SJCRH30 (cell line): Measurements from ENCODE around the gene ITGB3BP. TPM values are rescaled to one million over a fixed set of nuclear protein-coding genes. Genes with fewer than 3 reads are reported as not detected.

Source experiments
- DNase-seq, 2 experiments: peaks; one replicate each; pipeline ENCODE4 v3.0.0-alpha.2; 2015 to 2020
- H3K27ac ChIP-seq: fragments of 250-450 bp; sonication (Bioruptor Pico); 2 replicates; pipeline ENCODE4 v1.5.1; 2020; ENCODE audit warnings: mild to moderate bottlenecking, moderate library complexity
- H3K27me3 ChIP-seq: fragments of 250-450 bp; sonication (Bioruptor Pico); 2 replicates; pipeline ENCODE4 v1.5.1; 2020; ENCODE audit warnings: mild to moderate bottlenecking, moderate library complexity
- H3K36me3 ChIP-seq: fragments of 250-450 bp; sonication (Bioruptor Pico); 2 replicates; pipeline ENCODE4 v1.5.1; 2020; ENCODE audit warnings: mild to moderate bottlenecking, moderate library complexity
- H3K4me1 ChIP-seq: fragments of 250-450 bp; sonication (Bioruptor Pico); 2 replicates; pipeline ENCODE4 v1.5.1; 2020; ENCODE audit warnings: mild to moderate bottlenecking, moderate library complexity
- H3K4me3 ChIP-seq: fragments of 250-450 bp; sonication (Bioruptor Pico); 2 replicates; pipeline ENCODE4 v1.5.1; 2020; ENCODE audit warnings: mild to moderate bottlenecking, moderate library complexity
- H3K9me3 ChIP-seq: fragments of 250-450 bp; sonication (Bioruptor Pico); replicated peaks from 2 replicates; pipeline ENCODE4 v1.5.1; 2020; ENCODE audit warnings: mild to moderate bottlenecking, moderate library complexity
- total RNA-seq: library from RNA; depleted of rRNA; stranded (reverse); fragments of >200 nt; shearing (Covaris generic); gene quantifications from 2 replicates; pipeline ENCODE4 v1.2.3, GENCODE V29; 2014

ITGB3BP gene
- total RNA-seq, 1 experiment from 2014 or later, result 149 TPM

DNA sequence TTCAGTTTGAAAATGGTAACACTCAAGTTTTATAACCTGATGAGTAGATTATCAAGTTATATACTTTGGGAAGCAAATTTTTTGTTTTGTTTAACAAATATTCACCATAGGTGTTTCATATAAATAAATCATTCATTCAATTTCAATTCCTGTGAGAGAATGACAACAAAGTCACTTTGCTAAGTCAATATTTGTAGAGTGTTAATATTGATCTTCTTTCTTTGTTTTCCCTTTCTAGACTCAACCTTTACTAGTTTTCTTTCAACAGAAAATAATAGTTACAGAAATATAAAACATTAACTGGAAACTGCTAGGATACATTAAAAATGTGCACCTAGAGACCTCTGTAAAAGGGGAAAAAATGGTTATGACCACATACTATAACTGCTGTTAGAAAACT lies 11.4 kb upstream of the ITGB3BP start:
- no peaks in the 10 kb centered on the region for H3K27me3 ChIP-seq
- H3K4me3 ChIP-seq, result no peak overlapping the region
- peaks cover 16% of the 10 kb centered on the region for H3K36me3 ChIP-seq
- H3K9me3 ChIP-seq, result no peaks in the 10 kb centered on the region
- H3K27ac ChIP-seq, result no peak overlapping the region
- H3K4me1 ChIP-seq, result no peaks in the 10 kb centered on the region
- no peak for DNase-seq

DNA sequence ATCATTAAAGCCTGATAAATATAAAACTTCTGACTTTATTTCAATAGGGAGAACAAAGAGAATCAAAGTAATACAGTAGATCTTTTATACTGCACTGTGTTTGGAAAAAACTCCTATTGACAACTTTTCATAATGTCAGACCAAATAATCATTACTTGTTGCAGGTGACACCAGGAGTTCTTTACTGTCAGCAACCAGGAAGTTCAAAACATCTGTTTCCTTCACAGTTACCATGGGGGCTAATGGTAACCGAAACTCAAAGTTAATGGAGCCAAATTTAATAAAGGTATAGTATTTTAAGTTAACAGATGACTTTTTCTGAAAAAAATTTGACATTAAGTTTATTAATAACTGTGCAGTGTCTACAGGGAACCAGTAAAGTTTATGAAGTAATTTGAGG lies 10.9 kb upstream of the ITGB3BP start:
- no peaks in the 10 kb centered on the region for H3K27me3 ChIP-seq
- peaks cover 16% of the 10 kb centered on the region for H3K36me3 ChIP-seq
- H3K4me1 ChIP-seq, result no peaks in the 10 kb centered on the region
- DNase-seq, result no peak
- H3K4me3 ChIP-seq, result no peak overlapping the region
- H3K9me3 ChIP-seq, result no peaks in the 10 kb centered on the region
- H3K27ac ChIP-seq, result no peak overlapping the region

DNA sequence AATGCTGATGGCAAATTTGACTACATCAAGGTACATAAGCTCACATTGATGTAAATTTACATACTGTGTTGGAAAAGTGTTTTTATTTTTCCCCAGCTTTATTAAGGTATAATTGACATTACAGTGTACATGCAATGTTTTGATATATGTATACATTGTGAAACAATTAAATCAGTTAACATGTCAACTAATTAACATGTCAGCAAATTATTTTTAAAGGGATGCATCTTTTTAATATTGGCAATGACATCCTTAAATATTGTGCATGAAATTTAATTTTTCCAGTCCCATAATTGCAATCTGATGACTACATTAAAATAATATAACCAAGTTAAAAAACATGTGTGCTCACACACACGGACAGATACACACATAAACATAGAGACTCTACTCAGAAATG lies 9.7 kb upstream of the ITGB3BP start:
- Histone ChIP-seq H3K9me3 (no peaks in the 10 kb centered on the region), H3K4me3 (no peak overlapping the region), H3K36me3 (peaks cover 16% of the 10 kb centered on the region), H3K27ac (no peak overlapping the region), H3K4me1 (no peaks in the 10 kb centered on the region), H3K27me3 (no peaks in the 10 kb centered on the region)
- no peak for DNase-seq

DNA sequence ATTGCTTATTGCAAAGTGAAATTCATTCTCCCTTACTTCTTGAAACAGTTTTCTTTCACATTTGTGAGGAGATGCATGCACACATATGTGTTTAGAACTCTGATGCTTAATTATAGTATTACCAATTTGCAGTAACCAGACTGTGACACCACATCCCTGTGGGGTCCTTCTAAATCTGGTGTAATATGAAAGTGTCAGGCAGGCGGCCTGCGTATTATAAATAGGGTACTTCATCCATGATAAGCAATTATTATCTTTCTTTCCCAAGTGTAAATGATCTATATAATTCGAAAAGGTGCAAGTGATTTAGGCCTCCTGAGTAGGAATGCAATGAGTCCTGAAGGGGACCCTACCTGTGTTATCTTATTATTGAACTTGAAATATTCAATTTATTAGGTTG lies 1.2 kb upstream of the ITGB3BP start:
- Histone ChIP-seq H3K36me3 (peaks cover 8% of the 10 kb centered on the region; the same call in 1 of the 2 replicates), H3K4me3 (peak overlapping the region; percentile 84), H3K27ac (peak overlapping the region; percentile 67; the same call in 1 of the 2 replicates), H3K27me3 (no peaks in the 10 kb centered on the region), H3K4me1 (0 out of 2 replicates have a peak, but pooled peaks cover 6% of the 10 kb centered on the region), H3K9me3 (no peaks in the 10 kb centered on the region)
- DNase-seq, result peak in 1 of 2 experiments; percentile 10

DNA sequence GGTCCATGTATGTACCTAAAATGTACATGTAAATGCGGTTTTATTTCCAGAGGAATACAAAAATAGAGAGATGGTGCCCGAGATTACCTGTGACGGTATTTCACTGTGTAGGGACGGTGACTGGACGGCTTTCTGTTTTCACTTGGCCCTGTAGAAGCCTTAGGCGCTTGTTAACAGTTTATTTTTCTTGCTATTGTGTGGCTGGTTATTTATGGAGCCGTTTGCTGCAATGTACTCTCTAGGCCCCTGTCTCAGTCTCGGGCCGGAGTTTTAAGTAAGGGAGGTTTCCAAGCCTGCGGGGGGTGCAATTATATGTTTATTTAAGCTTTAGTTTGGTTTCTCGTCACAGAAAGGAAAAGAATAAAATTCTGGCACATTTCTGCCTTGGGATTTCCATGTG lies 713 bp upstream of the ITGB3BP start:
- Histone ChIP-seq H3K27ac (peak overlapping the region; percentile 67), H3K36me3 (peaks cover 8% of the 10 kb centered on the region; the same call in 1 of the 2 replicates), H3K27me3 (no peaks in the 10 kb centered on the region), H3K4me1 (0 out of 2 replicates have a peak, but pooled peaks cover 6% of the 10 kb centered on the region), H3K9me3 (no peaks in the 10 kb centered on the region), H3K4me3 (peak overlapping the region; percentile 84)
- peak in 1 of 2 experiments; percentile 38 for DNase-seq

DNA sequence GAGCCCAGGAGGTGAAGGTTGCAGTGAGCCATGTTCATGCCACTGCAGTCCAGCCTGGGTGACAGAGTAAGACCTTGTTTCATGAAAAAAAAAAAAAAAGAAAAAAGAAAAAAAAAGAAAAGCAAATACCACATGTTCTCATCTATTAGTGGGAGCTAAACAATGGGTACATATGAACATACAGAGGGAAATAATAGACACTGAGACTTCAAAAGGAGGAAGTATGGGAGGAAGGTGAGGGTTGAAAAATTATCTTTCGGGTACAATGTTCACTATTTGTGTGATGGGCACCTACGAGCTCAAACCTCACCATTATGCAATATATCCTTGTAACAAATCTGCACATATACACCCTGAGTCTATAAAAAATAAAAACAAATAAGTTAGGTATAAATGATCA lies 6.4 kb downstream of the ITGB3BP start:
- no peak overlapping the region for H3K4me3 ChIP-seq
- no peaks in the 10 kb centered on the region for H3K9me3 ChIP-seq
- no peaks in the 10 kb centered on the region for H3K27me3 ChIP-seq
- no peak for DNase-seq
- peaks cover 18% of the 10 kb centered on the region for H3K36me3 ChIP-seq
- no peak overlapping the region for H3K27ac ChIP-seq
- H3K4me1 ChIP-seq, result no peaks in the 10 kb centered on the region

DNA sequence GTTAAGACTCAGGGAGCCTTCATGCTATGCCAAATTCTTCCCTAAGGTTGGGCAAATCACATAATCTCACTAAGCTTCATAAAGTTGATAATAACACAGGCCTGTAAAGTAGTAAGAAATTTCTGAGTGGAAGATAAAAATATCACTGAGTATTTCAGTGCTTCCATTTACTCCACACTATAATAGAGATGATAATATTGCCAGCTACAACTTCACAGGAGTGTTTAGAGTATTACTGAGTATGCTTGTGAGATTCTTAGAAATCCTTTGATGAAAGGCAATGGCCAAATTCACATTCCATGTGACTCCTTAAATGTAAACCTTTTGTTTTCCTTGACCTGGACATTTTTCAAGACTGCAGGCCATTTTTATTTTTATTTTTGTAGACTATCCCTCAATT lies 10.4 kb downstream of the ITGB3BP start:
- Histone ChIP-seq H3K4me3 (no peak overlapping the region), H3K27ac (no peak overlapping the region), H3K4me1 (no peaks in the 10 kb centered on the region), H3K9me3 (no peaks in the 10 kb centered on the region), H3K27me3 (no peaks in the 10 kb centered on the region), H3K36me3 (peaks cover 35% of the 10 kb centered on the region)
- DNase-seq, result no peak

DNA sequence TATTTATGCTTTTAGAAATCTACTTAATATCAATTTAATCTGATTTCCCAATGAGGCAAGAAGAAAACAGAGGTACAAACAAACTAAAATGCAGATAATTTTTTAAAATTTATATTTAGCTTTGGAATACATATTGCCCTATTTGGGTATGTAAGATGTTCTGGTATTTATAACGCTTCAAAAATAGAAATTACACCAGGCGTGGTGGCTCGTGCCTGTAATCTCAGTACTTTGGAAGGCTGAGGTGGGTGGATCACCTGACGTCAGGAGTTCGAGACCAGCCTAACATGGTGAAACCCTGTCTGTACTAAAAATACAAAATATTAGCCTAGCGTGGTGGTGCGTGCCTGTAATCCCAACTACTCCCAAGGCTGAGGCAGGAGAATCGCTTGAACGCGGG lies 13.3 kb downstream of the ITGB3BP start:
- no peak for DNase-seq
- Histone ChIP-seq H3K4me1 (no peaks in the 10 kb centered on the region), H3K27ac (no peak overlapping the region)

DNA sequence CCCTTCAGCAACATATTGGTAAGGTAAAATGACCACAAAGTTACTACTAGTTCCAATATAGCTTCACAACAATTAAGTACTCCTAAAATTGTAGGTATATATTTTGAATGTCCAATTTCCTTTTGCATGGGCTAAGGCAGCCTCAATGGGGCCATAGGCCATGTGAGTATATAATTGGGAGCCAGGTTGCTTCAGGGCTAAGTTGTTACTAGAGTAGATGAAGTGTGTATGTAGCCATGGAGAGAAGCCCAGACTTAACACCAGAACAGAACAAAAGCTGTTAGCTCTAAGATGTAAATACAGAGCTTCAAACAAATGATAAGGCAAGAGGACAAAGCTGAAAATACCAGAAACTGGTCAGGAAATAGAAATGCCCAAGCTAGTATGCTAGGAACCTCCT lies 16.2 kb downstream of the ITGB3BP start:
- Histone ChIP-seq H3K4me3 (no peak overlapping the region), H3K9me3 (peaks cover 8% of the 10 kb centered on the region; the same call in 1 of the 2 replicates), H3K36me3 (peaks cover 46% of the 10 kb centered on the region), H3K27me3 (no peaks in the 10 kb centered on the region), H3K4me1 (no peaks in the 10 kb centered on the region), H3K27ac (no peak overlapping the region)
- no peak for DNase-seq

More for the DNA sequence above, 13.3 kb downstream of the ITGB3BP start:
- H3K36me3 ChIP-seq, result peaks cover 54% of the 10 kb centered on the region
- H3K9me3 ChIP-seq, result peaks cover 5% of the 10 kb centered on the region; the same call in 1 of the 2 replicates
- no peaks in the 10 kb centered on the region for H3K27me3 ChIP-seq
- no peak overlapping the region for H3K4me3 ChIP-seq

DNA sequence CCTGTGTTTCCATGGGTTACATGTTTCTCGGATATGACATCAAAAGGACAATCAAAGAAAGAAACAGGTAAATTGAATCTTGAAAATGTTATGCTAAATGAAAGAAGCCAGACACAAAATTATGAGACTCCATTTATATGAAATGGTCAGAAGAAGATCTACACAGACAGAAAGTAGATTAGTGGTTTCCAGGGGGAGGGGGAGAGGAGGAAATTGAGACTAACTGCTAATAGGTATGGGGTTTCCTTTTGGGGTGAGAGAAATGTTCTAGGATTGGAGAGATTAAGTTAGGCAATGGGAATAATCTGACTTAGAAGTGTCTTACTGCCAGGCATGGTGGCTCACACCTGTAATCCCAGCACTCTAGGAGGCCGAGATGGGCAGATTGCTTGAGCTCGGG lies 21.8 kb downstream of the ITGB3BP start:
- Histone ChIP-seq H3K4me3 (no peak overlapping the region), H3K4me1 (no peaks in the 10 kb centered on the region), H3K9me3 (peaks cover 8% of the 10 kb centered on the region; the same call in 1 of the 2 replicates), H3K27me3 (no peaks in the 10 kb centered on the region), H3K27ac (no peak overlapping the region), H3K36me3 (peaks cover 41% of the 10 kb centered on the region)
- no peak for DNase-seq

DNA sequence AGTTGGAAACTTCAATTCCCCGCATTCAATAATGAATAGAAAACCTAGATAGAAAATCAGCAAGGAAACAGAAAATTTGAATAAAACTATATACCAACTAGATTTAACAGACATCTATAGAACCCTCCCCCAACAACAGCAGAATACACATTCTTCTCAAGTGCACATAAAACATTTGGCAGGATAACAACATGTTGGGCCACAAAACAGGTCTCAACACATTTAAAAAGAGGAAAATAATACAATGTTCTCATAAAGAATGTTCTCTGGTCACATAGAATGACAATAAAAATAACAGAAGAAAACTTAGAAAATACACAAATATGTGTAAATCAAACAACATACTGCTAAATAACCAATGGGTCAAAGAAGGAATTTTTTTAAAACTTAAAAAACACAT lies 24.9 kb downstream of the ITGB3BP start:
- no peak for DNase-seq
- Histone ChIP-seq H3K4me3 (no peak overlapping the region), H3K4me1 (no peaks in the 10 kb centered on the region), H3K9me3 (0 out of 2 replicates have a peak, but pooled peaks cover 2% of the 10 kb centered on the region), H3K27ac (no peak overlapping the region), H3K27me3 (no peaks in the 10 kb centered on the region), H3K36me3 (peaks cover 33% of the 10 kb centered on the region)

DNA sequence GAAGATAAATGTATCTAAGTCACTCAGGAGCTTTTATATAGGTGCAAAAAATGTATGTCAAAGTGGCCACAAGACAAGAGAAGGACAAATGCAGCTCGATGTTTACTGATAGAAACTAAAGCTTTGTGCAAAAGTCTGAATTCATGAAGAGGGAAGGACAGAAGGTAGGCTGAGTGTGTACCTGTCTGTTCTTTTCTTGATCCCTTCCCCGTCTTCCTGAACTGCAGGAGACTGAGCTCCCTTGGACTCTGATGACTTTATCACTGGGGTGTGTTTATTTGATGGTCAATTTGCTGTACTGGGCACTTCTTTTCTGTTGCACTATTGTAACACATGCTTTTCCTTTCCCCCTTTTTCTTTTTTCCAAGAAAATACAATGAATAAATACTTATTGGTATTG lies 25.4 kb downstream of the ITGB3BP start:
- Histone ChIP-seq H3K27ac (no peak overlapping the region), H3K36me3 (peaks cover 33% of the 10 kb centered on the region), H3K4me1 (no peaks in the 10 kb centered on the region), H3K27me3 (no peaks in the 10 kb centered on the region), H3K9me3 (no peaks in the 10 kb centered on the region), H3K4me3 (no peak overlapping the region)
- no peak for DNase-seq

DNA sequence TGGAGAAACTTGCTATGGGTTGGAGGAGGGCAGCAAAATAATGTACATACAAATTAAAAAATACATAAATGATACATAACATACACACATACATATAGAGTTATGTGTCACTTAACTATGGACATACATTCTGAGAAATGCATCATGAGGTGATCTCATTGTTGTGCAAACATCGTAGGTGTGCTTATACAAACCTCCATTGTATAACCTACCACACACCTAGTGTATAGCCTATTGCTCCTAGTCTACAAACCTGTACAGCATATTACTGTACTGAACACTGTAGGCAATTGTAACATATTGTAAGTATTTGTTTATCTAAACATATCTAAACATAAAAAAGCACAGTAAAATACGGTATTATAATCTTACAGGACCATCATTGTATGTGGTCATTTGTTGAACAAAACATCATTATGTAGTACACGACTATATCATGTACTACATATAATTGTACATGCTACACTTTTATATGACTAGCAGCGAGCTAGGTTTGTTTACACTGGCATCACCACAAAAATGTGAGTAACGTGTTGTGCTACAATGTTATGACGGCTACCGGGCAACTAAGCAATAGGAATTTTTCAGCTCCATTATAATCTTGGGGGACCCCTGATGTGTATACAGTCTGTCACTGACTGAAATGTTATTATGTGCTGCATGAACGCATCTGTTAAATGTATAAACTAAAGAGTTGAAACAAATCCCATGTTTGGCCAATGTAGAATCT lies 35.5 kb downstream of the ITGB3BP start:
- peaks cover 22% of the 10 kb centered on the region for H3K36me3 ChIP-seq
- no peak overlapping the region for H3K27ac ChIP-seq
- H3K4me3 ChIP-seq, result no peak overlapping the region
- H3K4me1 ChIP-seq, result no peaks in the 10 kb centered on the region
- no peaks in the 10 kb centered on the region for H3K9me3 ChIP-seq
- no peak for DNase-seq
- H3K27me3 ChIP-seq, result no peaks in the 10 kb centered on the region

DNA sequence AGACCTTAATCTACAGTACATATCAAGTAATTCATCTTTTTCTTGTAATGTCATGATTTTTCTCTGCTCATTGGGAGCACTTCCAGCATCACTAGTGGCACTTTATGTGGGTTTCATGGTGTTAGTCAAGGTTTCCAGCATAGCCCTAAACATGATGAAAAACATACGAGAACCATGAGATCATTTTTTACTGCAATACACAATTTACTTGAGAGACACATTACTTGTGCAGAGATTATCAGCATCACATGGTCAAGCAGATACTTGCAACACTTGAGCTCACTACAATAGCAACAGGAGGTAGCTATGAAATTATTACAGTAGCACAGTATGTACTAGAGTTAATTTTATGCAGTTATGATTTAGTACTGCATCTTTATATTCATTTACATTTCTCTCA lies 36.4 kb downstream of the ITGB3BP start:
- Histone ChIP-seq H3K27me3 (no peaks in the 10 kb centered on the region), H3K36me3 (peaks cover 22% of the 10 kb centered on the region), H3K9me3 (no peaks in the 10 kb centered on the region), H3K4me3 (no peak overlapping the region), H3K27ac (no peak overlapping the region), H3K4me1 (no peaks in the 10 kb centered on the region)
- no peak for DNase-seq

DNA sequence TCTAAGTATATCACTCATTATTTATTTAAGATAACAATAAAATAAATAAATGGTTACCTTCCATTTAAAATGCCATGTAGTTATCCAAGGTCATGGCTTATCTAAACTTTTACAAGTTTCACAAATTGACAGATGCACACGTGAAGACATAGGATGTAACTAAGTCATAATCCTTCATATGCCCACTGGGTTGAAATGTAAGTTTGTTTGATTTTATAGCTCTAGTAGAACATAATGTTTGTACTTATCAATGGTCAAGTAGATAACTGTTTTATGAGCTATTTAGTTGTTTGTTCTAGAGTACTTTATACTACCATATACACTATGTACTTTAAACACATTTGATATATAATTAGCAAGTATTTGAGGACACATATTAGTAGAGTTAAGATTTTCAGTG lies 43.0 kb downstream of the ITGB3BP start:
- no peaks in the 10 kb centered on the region for H3K4me1 ChIP-seq
- H3K36me3 ChIP-seq, result peaks cover 30% of the 10 kb centered on the region
- H3K27ac ChIP-seq, result no peak overlapping the region
- H3K4me3 ChIP-seq, result no peak overlapping the region
- DNase-seq, result no peak
- H3K9me3 ChIP-seq, result peaks cover 5% of the 10 kb centered on the region; the same call in 1 of the 2 replicates
- no peaks in the 10 kb centered on the region for H3K27me3 ChIP-seq

DNA sequence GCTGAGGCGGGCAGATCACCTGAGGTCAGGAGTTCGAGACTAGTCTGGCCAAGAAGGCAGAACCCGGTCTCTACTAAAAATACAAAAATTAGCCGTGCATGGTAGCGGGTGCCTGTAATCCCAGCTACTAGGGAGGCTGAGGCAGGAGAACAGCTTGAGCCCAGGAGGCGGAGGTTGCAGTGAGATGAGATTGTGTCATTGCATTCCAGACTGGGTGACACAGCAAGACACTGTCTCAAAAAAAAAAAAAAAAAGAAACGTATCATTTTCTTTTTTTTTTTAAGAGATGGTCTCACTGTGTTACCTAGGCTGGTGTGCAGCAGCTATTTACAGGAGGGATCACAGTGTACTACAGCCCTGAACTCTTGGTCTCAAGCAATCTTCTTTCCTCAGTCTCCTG lies 47.3 kb downstream of the ITGB3BP start:
- Histone ChIP-seq H3K4me3 (no peak overlapping the region), H3K4me1 (no peaks in the 10 kb centered on the region), H3K27ac (no peak overlapping the region), H3K9me3 (peaks cover 7% of the 10 kb centered on the region; the same call in 1 of the 2 replicates), H3K27me3 (no peaks in the 10 kb centered on the region), H3K36me3 (peaks cover 28% of the 10 kb centered on the region)
- no peak for DNase-seq
